Ovary (tissue), 9 donors: ENCODE results near the gene CELA2A. TPM values are rescaled to one million over a fixed set of nuclear protein-coding genes. Genes with fewer than 3 reads are reported as not detected.
"Not testable (repeated sequence)": the region's sequence is repeated elsewhere in the genome, so short reads cannot be mapped to it uniquely, and the experiment has no call there.

ENCODE experiments used
- DNase-seq, 5 donors: peaks; one replicate each; pipeline ENCODE4 v3.0.0-alpha.2; 2019 to 2020
- H3K27ac ChIP-seq, 2 donors: fragments of 200-600 bp; one replicate each; pipeline versions ENCODE4 v1.5.1 to v1.8.0; 2019 to 2022
- H3K27me3 ChIP-seq: fragments of 200-600 bp; one replicate; pipeline ENCODE4 v1.8.0; 2022
- H3K36me3 ChIP-seq: fragments of 200-600 bp; sonication (generic); one replicate; pipeline ENCODE4 v1.5.1; 2019
- H3K4me1 ChIP-seq: one replicate; pipeline ENCODE4 v1.8.1; 2013; ENCODE audit warnings: mild to moderate bottlenecking, moderate library complexity; ENCODE audit not compliant: insufficient read depth
- H3K4me3 ChIP-seq: fragments of 200-600 bp; sonication (generic); one replicate; pipeline ENCODE4 v1.5.1; 2017
- H3K9me3 ChIP-seq, 2 donors: fragments of 200-600 bp in 1 of 2; sonication (generic) in 1 of 2; one replicate each; pipeline versions ENCODE4 v1.5.1 to v1.8.1; 2013 to 2019; ENCODE audit warnings: mild to moderate bottlenecking in 1 of 2, moderate library complexity in 1 of 2
- EP300 ChIP-seq: sonication (generic); formaldehyde crosslinking; IDR thresholded peaks from one replicate; pipeline ENCODE4 v1.6.1; 2017; ENCODE audit warnings: antibody characterized with exemption
- POLR2A ChIP-seq: fragments of 450-650 bp; IDR thresholded peaks from one replicate; pipeline ENCODE4 v1.6.1; 2017; ENCODE audit warnings: antibody characterized with exemption, mild to moderate bottlenecking, moderate library complexity
- WGBS, 3 donors: extraction: QIAGEN DNeasy Blood & Tissue Kit in 1 of 3; methylation state at CpG; one replicate each; pipeline versions ENCODE4 v1.1.5 to v1.1.7; 2013 to 2017; 5-methylcytosine and 5-hydroxymethylcytosine counted together
- intact Hi-C, 4 donors: fragments of 100-400 bp; cut with DNase I; formaldehyde crosslinking; loops; one replicate each; pipeline versions ENCODE4 v1.11.0 to v1.15.1; 2022 to 2023
- polyA plus RNA-seq, 2 donors: library from polyadenylated mRNA; stranded (reverse); fragments of 200-250 nt in 1 of 2; fragments of 350-450 nt in 1 of 2; fragmentation: Illumina TruSeq in 1 of 2; extraction: RNeasy Lipid Tissue Mini Kit (QIAGEN cat#74804) in 1 of 2; gene quantifications; one replicate each; pipeline ENCODE4 v1.2.3, GENCODE V29; 2013 to 2014
- total RNA-seq, 7 donors: library from RNA; depleted of rRNA in 2 of 7; stranded (reverse); fragments of >200 nt in 2 of 7; fragmentation: NEBNext Ultra II Directional in 3 of 7; extraction: Animal tissue kit (Norgen Biotek cat#: 25700) in 3 of 7; gene quantifications; one replicate each; pipeline versions ENCODE4 v1.1.0 to v1.2.4, GENCODE V29; 2016 to 2023
- TF ChIP-seq, protein P1 (sequence below), 3 donors: fragments of 450-650 bp in 2 of 3; fragments of 200-600 bp in 1 of 3; IDR thresholded peaks; one replicate each; pipeline versions ENCODE4 v1.5.1 to v1.8.0; 2016 to 2022; ENCODE audit warnings: antibody characterized with exemption in 3 of 3, mild to moderate bottlenecking in 1 of 3
- donor health status: DM: no; HTN: no; CAD: no; lungs with moderate emphysema.
- donor health status: DM: no; HTN: no; CAD: no.
- donor health status: Bipolar disorder and iron deficiency.
- donor health status: DM: yes; HTN: yes; CAD: no.
- donor health status: DM: no; HTN: no; CAD: no.
- donor health status: DM: yes; HTN: yes; CAD: no.

The CELA2A gene
- total and polyA plus RNA-seq, 9 donors, result 0.92 to 9.4 (median 5.0) TPM; not detected in 5

DNA sequence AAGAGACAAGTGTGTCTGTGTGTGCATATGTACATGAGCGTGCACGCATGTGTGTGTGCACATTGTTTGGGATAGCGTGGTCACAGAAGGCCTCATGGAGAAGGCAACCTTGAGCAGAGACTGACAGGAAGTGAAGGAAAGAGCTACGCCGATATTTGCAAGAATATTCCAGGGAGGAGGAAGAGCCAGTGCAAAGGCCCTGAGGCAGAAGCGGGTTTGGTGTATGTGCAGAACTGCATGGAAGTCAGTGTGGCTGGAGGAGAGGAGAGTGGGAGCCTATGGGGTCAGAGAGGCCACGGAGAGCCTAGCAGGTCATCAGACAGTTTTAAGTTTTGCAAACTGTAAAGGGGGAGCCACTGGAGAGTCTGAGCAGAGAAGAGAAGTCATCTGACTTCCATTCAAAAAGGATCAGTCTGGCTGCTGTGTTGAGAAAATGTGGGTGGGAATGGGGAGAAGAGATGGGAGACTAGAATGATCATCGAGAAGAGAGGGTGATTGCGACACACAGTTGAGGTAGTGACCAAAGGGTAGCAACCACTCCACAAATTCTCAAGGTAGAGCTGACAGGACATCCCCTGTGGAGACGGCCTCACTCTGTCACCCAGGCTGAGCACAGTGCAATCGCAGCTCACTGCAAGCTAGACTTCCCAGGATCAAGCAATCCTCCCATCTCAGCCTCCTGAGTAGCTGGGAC is 23.3 kb downstream of the CELA2A start:
- no peaks in the 10 kb centered on the region for H3K36me3 ChIP-seq
- H3K4me1 ChIP-seq, result peaks cover 1% of the 10 kb centered on the region
- intact Hi-C loops, result no loop called here
- WGBS, 3 donors, result 91 to 95% (median 93%) methylated on average over 11 of the region's 11 CpGs
- H3K27me3 ChIP-seq, result no peaks in the 10 kb centered on the region
- no peak overlapping the region for H3K27ac ChIP-seq
- DNase-seq, result no peak
- H3K4me3 ChIP-seq, result no peak overlapping the region
- TF ChIP-seq EP300 (no peak), POLR2A (no peak)
- TF ChIP-seq, protein P1, sequence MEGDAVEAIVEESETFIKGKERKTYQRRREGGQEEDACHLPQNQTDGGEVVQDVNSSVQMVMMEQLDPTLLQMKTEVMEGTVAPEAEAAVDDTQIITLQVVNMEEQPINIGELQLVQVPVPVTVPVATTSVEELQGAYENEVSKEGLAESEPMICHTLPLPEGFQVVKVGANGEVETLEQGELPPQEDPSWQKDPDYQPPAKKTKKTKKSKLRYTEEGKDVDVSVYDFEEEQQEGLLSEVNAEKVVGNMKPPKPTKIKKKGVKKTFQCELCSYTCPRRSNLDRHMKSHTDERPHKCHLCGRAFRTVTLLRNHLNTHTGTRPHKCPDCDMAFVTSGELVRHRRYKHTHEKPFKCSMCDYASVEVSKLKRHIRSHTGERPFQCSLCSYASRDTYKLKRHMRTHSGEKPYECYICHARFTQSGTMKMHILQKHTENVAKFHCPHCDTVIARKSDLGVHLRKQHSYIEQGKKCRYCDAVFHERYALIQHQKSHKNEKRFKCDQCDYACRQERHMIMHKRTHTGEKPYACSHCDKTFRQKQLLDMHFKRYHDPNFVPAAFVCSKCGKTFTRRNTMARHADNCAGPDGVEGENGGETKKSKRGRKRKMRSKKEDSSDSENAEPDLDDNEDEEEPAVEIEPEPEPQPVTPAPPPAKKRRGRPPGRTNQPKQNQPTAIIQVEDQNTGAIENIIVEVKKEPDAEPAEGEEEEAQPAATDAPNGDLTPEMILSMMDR (IDR thresholded peaks at IDR 0.05), result no peak
- H3K9me3 ChIP-seq, result no peaks in the 10 kb centered on the region

DNA sequence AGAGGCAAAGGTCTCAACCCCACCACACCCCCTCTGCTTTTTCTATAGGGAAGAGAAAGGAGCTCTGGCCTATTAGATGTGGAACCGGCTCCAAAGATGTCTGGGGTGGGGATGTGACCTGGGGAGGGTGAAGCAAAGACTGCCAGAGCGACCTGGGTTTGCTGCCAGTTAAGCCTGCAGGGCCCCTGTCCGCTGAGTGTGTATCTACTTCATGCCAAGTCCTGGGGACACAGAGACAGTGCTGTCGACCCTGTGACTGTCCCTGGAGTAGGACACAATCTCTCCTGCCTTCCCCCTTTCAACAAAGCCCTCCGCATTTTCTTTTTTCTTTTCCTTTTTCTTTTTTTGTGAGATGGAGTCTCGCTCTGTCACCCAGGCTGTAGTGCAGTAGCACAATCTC is 25.9 kb downstream of the CELA2A start:
- H3K4me3 ChIP-seq, H3K36me3 ChIP-seq, H3K9me3 ChIP-seq, intact Hi-C loops, H3K27me3 ChIP-seq, H3K27ac ChIP-seq, H3K4me1 ChIP-seq, DNase-seq: not testable (repeated sequence)
- 86 to 92% (median 91%) methylated on average over 6 of the region's 6 CpGs for WGBS, 3 donors

DNA sequence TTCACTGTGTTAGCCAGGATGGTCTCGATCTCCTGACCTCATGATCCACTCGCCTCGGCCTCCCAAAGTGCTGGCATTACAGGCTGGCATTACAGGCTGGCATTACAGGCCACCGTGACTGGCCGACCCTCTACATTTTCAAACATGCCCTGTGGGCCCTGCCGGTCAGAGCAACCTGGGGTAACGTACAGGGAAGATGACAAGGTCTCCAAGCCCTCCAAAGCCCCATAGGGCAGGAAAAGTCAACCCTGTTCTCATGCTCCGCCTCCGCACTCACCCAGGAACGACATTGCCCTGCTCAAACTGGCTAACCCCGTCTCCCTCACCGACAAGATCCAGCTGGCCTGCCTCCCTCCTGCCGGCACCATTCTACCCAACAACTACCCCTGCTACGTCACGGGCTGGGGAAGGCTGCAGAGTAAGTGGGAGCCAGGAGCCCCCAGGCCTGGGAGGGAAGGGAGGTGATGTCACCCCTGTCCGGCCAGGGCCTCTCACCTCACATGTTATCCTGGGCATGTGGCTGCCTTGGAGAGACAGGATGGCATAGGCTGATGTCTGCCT is 26.5 kb downstream of the CELA2A start:
- H3K9me3 ChIP-seq, DNase-seq, H3K36me3 ChIP-seq, intact Hi-C loops, H3K4me1 ChIP-seq, H3K4me3 ChIP-seq, H3K27me3 ChIP-seq, H3K27ac ChIP-seq: not testable (repeated sequence)
- 71 to 87% (median 76%) methylated on average over 15 to 16 of the region's 16 CpGs for WGBS, 3 donors

GRCh38 chr1:15483971-15484370 is 27.4 kb downstream of the CELA2A start:
- Histone ChIP-seq H3K27ac (no peak overlapping the region), H3K4me3 (no peak overlapping the region), H3K27me3 (no peaks in the 10 kb centered on the region), H3K36me3 (no peaks in the 10 kb centered on the region), H3K4me1 (no peaks in the 10 kb centered on the region), H3K9me3 (no peaks in the 10 kb centered on the region)
- DNase-seq, result no peak
- TF ChIP-seq POLR2A, result no peak
- no peak for TF ChIP-seq EP300
- TF ChIP-seq, protein P1 (IDR thresholded peaks at IDR 0.05), result no peak
- intact Hi-C loops, result no loop called here
- WGBS, 3 donors, result 91 to 96% (median 94%) methylated on average over 2 of the region's 2 CpGs

DNA sequence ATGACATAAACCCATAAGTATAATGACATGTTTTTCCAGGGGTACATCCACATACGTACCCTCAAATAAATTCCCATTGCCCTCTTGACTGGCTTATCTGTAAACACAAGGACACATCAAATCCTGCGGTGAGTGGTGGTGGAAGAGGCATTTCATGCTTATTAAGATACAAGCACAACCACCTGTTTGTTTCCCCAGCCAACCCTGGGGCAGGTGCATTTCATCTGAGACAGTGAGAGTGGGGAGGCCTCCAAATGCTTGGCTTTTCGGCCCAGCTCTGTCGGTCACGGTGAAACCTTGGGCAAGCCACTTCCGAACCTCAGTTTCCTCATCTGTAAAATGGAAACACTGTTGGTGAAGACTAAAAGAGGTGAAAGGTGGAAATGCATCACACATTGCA is 27.9 kb downstream of the CELA2A start:
- H3K36me3 ChIP-seq, intact Hi-C loops, H3K27me3 ChIP-seq, H3K27ac ChIP-seq, H3K4me1 ChIP-seq, H3K4me3 ChIP-seq, H3K9me3 ChIP-seq, DNase-seq: not testable (repeated sequence)
- 83 to 87% (median 87%) methylated on average over 6 of the region's 6 CpGs for WGBS, 3 donors

- intact Hi-C loops, result no loop called here
- no peaks in the 10 kb centered on the region for H3K4me1 ChIP-seq
- H3K9me3 ChIP-seq, result no peaks in the 10 kb centered on the region
- WGBS, 3 donors, result 94 to 98% (median 95%) methylated on average over 6 of the region's 6 CpGs
- no peak overlapping the region for H3K27ac ChIP-seq
- no peaks in the 10 kb centered on the region for H3K36me3 ChIP-seq
- H3K4me3 ChIP-seq, result no peak overlapping the region
- no peaks in the 10 kb centered on the region for H3K27me3 ChIP-seq
- no peak for DNase-seq
- TF ChIP-seq, protein P1 (IDR thresholded peaks at IDR 0.05), result no peak
- TF ChIP-seq POLR2A (no peak), EP300 (no peak)
Observed at GRCh38 chr1:15485636-15486035, 29.1 kb downstream of the CELA2A start.

- H3K36me3 ChIP-seq, H3K27ac ChIP-seq, intact Hi-C loops, DNase-seq, H3K27me3 ChIP-seq, H3K4me1 ChIP-seq, H3K9me3 ChIP-seq, H3K4me3 ChIP-seq: not testable (repeated sequence)
- WGBS, 3 donors, result 93 to 96% (median 94%) methylated on average over 17 of the region's 17 CpGs
Observed at GRCh38 chr1:15486844-15487610, 30.5 kb downstream of the CELA2A start.
